ENCODE results near the gene MACROD2. TPM values are rescaled to one million over a fixed set of nuclear protein-coding genes. Genes with fewer than 3 reads are reported as not detected.

MACROD2 gene
- total and polyA plus RNA-seq, 4 donors: 0.66 to 10.5 (median 3.3) TPM

GRCh38 chr20:14865731-14866130 is 870.4 kb downstream of the MACROD2 start:
- no peak for TF ChIP-seq JUND (IDR thresholded peaks at IDR 0.05)
- TF ChIP-seq ATF3 (IDR thresholded peaks at IDR 0.05): no peak
- TF ChIP-seq RAD21 (IDR thresholded peaks at IDR 0.05): no peak
- TF ChIP-seq FOXA1 (IDR thresholded peaks at IDR 0.05): no peak
- TF ChIP-seq ZBTB33 (IDR thresholded peaks at IDR 0.05): no peak
- no peak for TF ChIP-seq GABPA (IDR thresholded peaks at IDR 0.05 in 1 of 2, conservative IDR thresholded peaks at IDR 0.05 in 1 of 2)
- TF ChIP-seq EGR1 (IDR thresholded peaks at IDR 0.05; ENCODE audit: low read depth in 2 of 2): no peak
- TF ChIP-seq NR2F2 (IDR thresholded peaks at IDR 0.05): no peak
- TF ChIP-seq YY1 (IDR thresholded peaks at IDR 0.05): no peak
- no peak for TF ChIP-seq HNF4G (IDR thresholded peaks at IDR 0.05)
- TF ChIP-seq TAF1 (conservative IDR thresholded peaks at IDR 0.05): no peak
- TF ChIP-seq HNF4A (conservative IDR thresholded peaks at IDR 0.05): no peak
- TF ChIP-seq FOXA2 (IDR thresholded peaks at IDR 0.05): no peak
- no peak for TF ChIP-seq SP1 (IDR thresholded peaks at IDR 0.05)
- DNase-seq (ENCODE audit: low spot score): no peak

GRCh38 chr20:14866841-14867514 is 871.7 kb downstream of the MACROD2 start:
- H3K27me3 ChIP-seq (ENCODE audit: control insufficient read depth in 4 of 4, insufficient read depth in 4 of 4, low read length in 3 of 4): no peaks in the 10 kb centered on the region
- 68% methylated on average over 4 of the region's 4 CpGs for WGBS
- H3K9me3 ChIP-seq (ENCODE audit: control insufficient read depth in 4 of 4, low read length in 3 of 4): no peaks in the 10 kb centered on the region
- no peak overlapping the region for H3K27ac ChIP-seq (ENCODE audit: low read depth in 1 of 2, low read length in 2 of 2)
- H3K36me3 ChIP-seq (ENCODE audit: control insufficient read depth in 4 of 4, insufficient read depth in 3 of 4, low read depth in 1 of 4, low read length in 3 of 4): no peaks in the 10 kb centered on the region
- DNase-seq (ENCODE audit: low spot score): no peak
- H3K4me1 ChIP-seq (ENCODE audit: control insufficient read depth in 4 of 4, insufficient read depth in 4 of 4, low read length in 3 of 4): no peaks in the 10 kb centered on the region
- H3K4me3 ChIP-seq (ENCODE audit: low read depth in 1 of 3, low read length in 3 of 3): no peak overlapping the region
- no peak for TF ChIP-seq JUND (IDR thresholded peaks at IDR 0.05)
- no peak for TF ChIP-seq CTCF (IDR thresholded peaks at IDR 0.05; ENCODE audit: low read depth, low read length, missing input control)
- no peak for TF ChIP-seq EGR1 (IDR thresholded peaks at IDR 0.05; ENCODE audit: low read depth in 2 of 2)
- H3K9ac ChIP-seq (ENCODE audit: low read depth in 1 of 2, low read length in 2 of 2): no peak overlapping the region

More at GRCh38 chr20:14865731-14866130, 870.4 kb downstream of the MACROD2 start:
- Histone ChIP-seq H3K36me3 (ENCODE audit: control insufficient read depth in 4 of 4, insufficient read depth in 3 of 4, low read depth in 1 of 4, low read length in 3 of 4) (no peaks in the 10 kb centered on the region), H3K9me3 (ENCODE audit: control insufficient read depth in 4 of 4, low read length in 3 of 4) (no peaks in the 10 kb centered on the region), H3K4me1 (ENCODE audit: control insufficient read depth in 4 of 4, insufficient read depth in 4 of 4, low read length in 3 of 4) (no peaks in the 10 kb centered on the region), H3K4me3 (ENCODE audit: low read depth in 1 of 3, low read length in 3 of 3) (no peak overlapping the region), H3K27me3 (ENCODE audit: control insufficient read depth in 4 of 4, insufficient read depth in 4 of 4, low read length in 3 of 4) (no peaks in the 10 kb centered on the region), H3K9ac (ENCODE audit: low read depth in 1 of 2, low read length in 2 of 2) (no peak overlapping the region), H3K27ac (ENCODE audit: low read depth in 1 of 2, low read length in 2 of 2) (no peak overlapping the region)

Data from liver (tissue), 9 donors.